ENCODE results near the gene FGFRL1.
"Not testable (repeated sequence)": the region's sequence is repeated elsewhere in the genome, so short reads cannot be mapped to it uniquely, and the experiment has no call there.

The FGFRL1 gene

GRCh38 chr4:1040344-1041146 is 29.1 kb downstream of the FGFRL1 start:
- no peak for DNase-seq (ENCODE audit: low spot score)

GRCh38 chr4:1041147-1041935 is 29.9 kb downstream of the FGFRL1 start:
- DNase-seq (ENCODE audit: low spot score), result no peak

- no peak for DNase-seq (ENCODE audit: low spot score)
These were observed 30.5 kb downstream of the FGFRL1 start for GRCh38 chr4:1041936-1042330.

- DNase-seq (ENCODE audit: low spot score), result no peak
These were observed 31.1 kb downstream of the FGFRL1 start for GRCh38 chr4:1042352-1043055.

- DNase-seq (ENCODE audit: low spot score), result no peak
These were observed 31.7 kb downstream of the FGFRL1 start for GRCh38 chr4:1043162-1043561.

GRCh38 chr4:1043651-1044468 is 32.4 kb downstream of the FGFRL1 start:
- DNase-seq (ENCODE audit: low spot score), result peak; percentile 76

GRCh38 chr4:1044469-1045192 is 33.2 kb downstream of the FGFRL1 start:
- no peak for DNase-seq (ENCODE audit: low spot score)

GRCh38 chr4:1045193-1045594 is 33.8 kb downstream of the FGFRL1 start:
- DNase-seq (ENCODE audit: low spot score), result no peak

- peak; percentile 22 for DNase-seq (ENCODE audit: low spot score)
These were observed 34.3 kb downstream of the FGFRL1 start for GRCh38 chr4:1045595-1046201.

- not testable (repeated sequence) for DNase-seq (ENCODE audit: low spot score)
These were observed 35.2 kb downstream of the FGFRL1 start for GRCh38 chr4:1046581-1047011.

GRCh38 chr4:1047106-1047975 is 35.9 kb downstream of the FGFRL1 start:
- DNase-seq (ENCODE audit: low spot score), result no peak

- no peak for DNase-seq (ENCODE audit: low spot score)
These were observed 36.7 kb downstream of the FGFRL1 start for GRCh38 chr4:1047976-1048772.

- no peak for DNase-seq (ENCODE audit: low spot score)
These were observed 37.6 kb downstream of the FGFRL1 start for GRCh38 chr4:1048773-1049590.

GRCh38 chr4:1049591-1049905 is 38.1 kb downstream of the FGFRL1 start:
- no peak for DNase-seq (ENCODE audit: low spot score)

GRCh38 chr4:1050486-1051213 is 39.2 kb downstream of the FGFRL1 start:
- DNase-seq (ENCODE audit: low spot score), result no peak

GRCh38 chr4:1051472-1051871 is 40.0 kb downstream of the FGFRL1 start:
- no peak for DNase-seq (ENCODE audit: low spot score)

- no peak for DNase-seq (ENCODE audit: low spot score)
These were observed 40.8 kb downstream of the FGFRL1 start for GRCh38 chr4:1052231-1052671.

Measured in COLO829 (cell line).